H1 (cell line): ENCODE data around the gene NFAT5. TPM values are rescaled to one million over a fixed set of nuclear protein-coding genes. Genes with fewer than 3 reads are reported as not detected.
A peak's percentile ranks its signal among the peaks of the same experiment; 100 is the strongest.

Source experiments
- CTCF ChIA-PET: fragments of 300-600 bp; sonication (Branson Sonifier 250); formaldehyde crosslinking; loops from one replicate; lab custom pipeline; 2021; ENCODE audit not compliant: partially characterized antibody; lab: Charles Lee
- POLR2A ChIA-PET: fragments of 300-600 bp; sonication (Branson Sonifier 250); formaldehyde crosslinking; loops from one replicate; lab custom pipeline; 2021; ENCODE audit warnings: inconsistent platforms; ENCODE audit not compliant: partially characterized antibody; lab: Charles Lee
- DNase-seq, 2 experiments: peaks; one replicate each; pipeline versions ENCODE4 v3.0.0 to v3.0.0-alpha.2; 2010 to 2022; ENCODE audit warnings: low spot score in 2 of 2, low read depth in 1 of 2, mixed read lengths in 1 of 2
- FAIRE-seq: peaks from 2 replicates; lab custom pipeline; 2011; peaks lifted over from hg19 to GRCh38; lab: Jason Lieb, UNC
- H2AFZ ChIP-seq: 2 replicates; pipeline ENCODE4 v1.8.1; 2012; ENCODE audit warnings: low read length, inconsistent platforms
- H2AK5ac ChIP-seq: 2 replicates; pipeline ENCODE4 v1.6.1; 2013; ENCODE audit warnings: low read depth, low read length
- H2BK120ac ChIP-seq: replicated peaks from 2 replicates; pipeline ENCODE3; 2013; ENCODE audit warnings: low read depth, low read length, inconsistent platforms
- H2BK12ac ChIP-seq: 2 replicates; pipeline ENCODE4 v1.6.1; 2013; ENCODE audit warnings: low read depth, low read length
- H2BK15ac ChIP-seq: 2 replicates; pipeline ENCODE4 v1.6.1; 2013; ENCODE audit warnings: low read length
- H2BK20ac ChIP-seq: 2 replicates; pipeline ENCODE4 v1.6.1; 2013; ENCODE audit warnings: low read length
- H2BK5ac ChIP-seq: 2 replicates; pipeline ENCODE4 v1.6.1; 2013; ENCODE audit warnings: low read depth, low read length
- H3K14ac ChIP-seq: 2 replicates; pipeline ENCODE4 v1.6.1; 2013; ENCODE audit warnings: inconsistent platforms; ENCODE audit not compliant: insufficient read length
- H3K18ac ChIP-seq: 2 replicates; pipeline ENCODE4 v1.6.1; 2013; ENCODE audit warnings: low read length; ENCODE audit errors: extremely low read depth
- H3K23ac ChIP-seq: 2 replicates; pipeline ENCODE4 v1.6.1; 2013; ENCODE audit warnings: inconsistent platforms; ENCODE audit not compliant: insufficient read length
- H3K23me2 ChIP-seq: 2 replicates; pipeline ENCODE4 v1.6.1; 2013; ENCODE audit warnings: low read depth, low read length
- H3K27ac ChIP-seq: 2 replicates; pipeline ENCODE4 v1.6.1; 2011; ENCODE audit warnings: low read depth, low read length, inconsistent platforms
- H3K27me3 ChIP-seq, 4 experiments: replicated peaks in 1 of 4; 1 replicate in 1 of 4; 2 replicates in 3 of 4; pipeline versions ENCODE4 v1.6.1 to v1.8.1; 2011 to 2013; ENCODE audit warnings: low read length in 3 of 4, mild to moderate bottlenecking in 3 of 4, inconsistent platforms in 2 of 4, mixed read lengths in 2 of 4, moderate library complexity in 1 of 4; ENCODE audit not compliant: control insufficient read depth in 3 of 4, insufficient read depth in 3 of 4; ENCODE audit errors: extremely low read depth in 1 of 4
- H3K36me3 ChIP-seq, 4 experiments: 2 replicates each; pipeline versions ENCODE4 v1.6.1 to v1.8.1; 2011 to 2013; ENCODE audit warnings: mild to moderate bottlenecking in 4 of 4, low read length in 3 of 4, moderate library complexity in 2 of 4, control low read depth in 1 of 4, inconsistent platforms in 1 of 4; ENCODE audit not compliant: insufficient read depth in 4 of 4, control insufficient read depth in 2 of 4
- H3K4ac ChIP-seq: replicated peaks from 2 replicates; pipeline ENCODE3; 2013; ENCODE audit warnings: low read length, low read depth, mixed read lengths, inconsistent platforms; ENCODE audit not compliant: insufficient read length
- H3K4me1 ChIP-seq, 4 experiments: replicated peaks in 1 of 4; 1 replicate in 1 of 4; 2 replicates in 3 of 4; pipeline versions ENCODE4 v1.6.1 to v1.8.1; 2011 to 2013; ENCODE audit warnings: low read length in 3 of 4, inconsistent platforms in 2 of 4, mixed read lengths in 1 of 4; ENCODE audit not compliant: insufficient read depth in 4 of 4, control insufficient read depth in 3 of 4
- H3K4me2 ChIP-seq, 2 experiments: 2 replicates each; pipeline versions ENCODE4 v1.6.1 to v1.8.1; 2011 to 2013; ENCODE audit warnings: low read depth in 2 of 2, low read length in 2 of 2, control low read depth in 1 of 2, inconsistent platforms in 1 of 2, mild to moderate bottlenecking in 1 of 2; ENCODE audit not compliant: insufficient read depth in 1 of 2
- H3K4me3 ChIP-seq, 4 experiments: fragments of 200-600, 300-600 bp in 1 of 4; sonication (generic), shearing (Covaris generic), sonication (Bioruptor Twin) in 1 of 4; 2 replicates each; pipeline versions ENCODE4 v1.5.1 to v1.8.1; 2011 to 2016; ENCODE audit warnings: low read length in 4 of 4, low read depth in 3 of 4, control low read depth in 2 of 4, inconsistent platforms in 2 of 4, mild to moderate bottlenecking in 2 of 4, mixed read lengths in 1 of 4, moderate library complexity in 1 of 4; ENCODE audit not compliant: insufficient read depth in 2 of 4; ENCODE audit errors: extremely low read depth in 1 of 4
- H3K56ac ChIP-seq: replicated peaks from 2 replicates; pipeline ENCODE3; 2013; ENCODE audit warnings: low read depth, mild to moderate bottlenecking, mixed read lengths, low read length, inconsistent platforms; ENCODE audit not compliant: insufficient read length
- H3K79me1 ChIP-seq: 2 replicates; pipeline ENCODE4 v1.6.1; 2013; ENCODE audit warnings: low read depth, low read length, control low read depth
- H3K79me2 ChIP-seq, 2 experiments: 2 replicates each; pipeline versions ENCODE4 v1.6.1 to v1.8.1; 2012 to 2013; ENCODE audit warnings: low read length in 2 of 2, mild to moderate bottlenecking in 2 of 2, inconsistent platforms in 1 of 2; ENCODE audit not compliant: insufficient read depth in 2 of 2, control insufficient read depth in 1 of 2
- H3K9ac ChIP-seq, 4 experiments: replicated peaks in 1 of 4; 1 replicate in 1 of 4; 2 replicates in 3 of 4; pipeline versions ENCODE4 v1.6.1 to v1.8.1; 2011 to 2013; ENCODE audit warnings: low read depth in 3 of 4, low read length in 3 of 4, control low read depth in 2 of 4, mild to moderate bottlenecking in 2 of 4, moderate library complexity in 2 of 4, inconsistent platforms in 1 of 4; ENCODE audit errors: extremely low read depth in 1 of 4
- H3K9me3 ChIP-seq, 2 experiments: 2 replicates each; pipeline versions ENCODE4 v1.6.1 to v1.8.1; 2012 to 2013; ENCODE audit warnings: mild to moderate bottlenecking in 2 of 2, moderate library complexity in 2 of 2, control low read depth in 1 of 2, inconsistent platforms in 1 of 2, low read depth in 1 of 2, low read length in 1 of 2, mixed read lengths in 1 of 2; ENCODE audit not compliant: insufficient read depth in 2 of 2
- H4K20me1 ChIP-seq, 2 experiments: replicated peaks in 1 of 2; 2 replicates each; pipeline versions ENCODE3 to v1.8.1; 2011 to 2013; ENCODE audit warnings: inconsistent platforms in 2 of 2, low read length in 2 of 2, mild to moderate bottlenecking in 1 of 2; ENCODE audit not compliant: insufficient read depth in 2 of 2, control insufficient read depth in 1 of 2
- H4K5ac ChIP-seq: 2 replicates; pipeline ENCODE4 v1.6.1; 2013; ENCODE audit warnings: low read length, low read depth, mixed read lengths, inconsistent platforms; ENCODE audit not compliant: insufficient read length
- H4K8ac ChIP-seq: 2 replicates; pipeline ENCODE4 v1.8.0; 2013; ENCODE audit warnings: mild to moderate bottlenecking, moderate library complexity, low read length, inconsistent platforms; ENCODE audit not compliant: insufficient read depth; ENCODE audit errors: extremely low read depth
- H4K91ac ChIP-seq: replicated peaks from 2 replicates; pipeline ENCODE3; 2013; ENCODE audit warnings: low read length, mixed read lengths, inconsistent platforms; ENCODE audit not compliant: insufficient read length
- CTBP2 ChIP-seq: IDR thresholded peaks from 2 replicates; pipeline ENCODE4 v1.7.0; 2011; ENCODE audit warnings: borderline replicate concordance, mild to moderate bottlenecking, moderate library complexity, mixed read lengths, low read length; ENCODE audit not compliant: insufficient read depth, insufficient read length
- KDM1A ChIP-seq: fragments of 200-600, 300-600 bp; sonication (generic); IDR thresholded peaks from 2 replicates; pipeline ENCODE4 v1.7.1; 2016; ENCODE audit warnings: mild to moderate bottlenecking, low read length, borderline replicate concordance
- KDM5A ChIP-seq: fragments of 200-600 bp; IDR thresholded peaks from 2 replicates; pipeline ENCODE4 v1.7.1; 2012; ENCODE audit warnings: mild to moderate bottlenecking, low read length, inconsistent platforms, mixed read lengths
- MAFK ChIP-seq: IDR thresholded peaks from 2 replicates; pipeline ENCODE4 v1.6.1; 2012; ENCODE audit warnings: low read depth, mild to moderate bottlenecking, improper control_type of control experiment, low read length
- RAD21 ChIP-seq, 2 experiments: IDR thresholded peaks in 1 of 2; conservative IDR thresholded peaks in 1 of 2; 2 replicates each; pipeline ENCODE4 v1.6.1; 2011; ENCODE audit warnings: low read depth in 2 of 2, low read length in 2 of 2, improper control_type of control experiment in 1 of 2, inconsistent platforms in 1 of 2, mild to moderate bottlenecking in 1 of 2, moderate library complexity in 1 of 2
- RNF2 ChIP-seq: fragments of 200-900, 300-1000 bp; sonication (generic); IDR thresholded peaks from 2 replicates; pipeline ENCODE4 v1.7.1; 2016; ENCODE audit warnings: borderline replicate concordance, low read depth, mild to moderate bottlenecking, antibody characterized with exemption, low read length; ENCODE audit not compliant: poor library complexity, severe bottlenecking; ENCODE audit errors: missing control alignments
- SAP30 ChIP-seq: fragments of 300-600 bp; sonication (generic); IDR thresholded peaks from 2 replicates; pipeline ENCODE4 v1.7.1; 2012; ENCODE audit warnings: low read length, moderate library complexity, mild to moderate bottlenecking, inconsistent platforms; ENCODE audit not compliant: insufficient read depth, insufficient replicate concordance
- SIRT6 ChIP-seq: IDR thresholded peaks from one replicate; pipeline ENCODE4 v1.7.1; 2012; ENCODE audit warnings: low read length, inconsistent platforms
- SIX5 ChIP-seq: IDR thresholded peaks from 2 replicates; pipeline ENCODE4 v1.6.1; 2011; ENCODE audit warnings: mild to moderate bottlenecking, low read depth, low read length
- SP1 ChIP-seq: IDR thresholded peaks from 2 replicates; pipeline ENCODE4 v1.6.1; 2011; ENCODE audit warnings: low read depth, low read length
- SUZ12 ChIP-seq: fragments of 200-600 bp; sonication (generic); IDR thresholded peaks from 2 replicates; pipeline ENCODE4 v1.6.1; 2012; ENCODE audit warnings: mild to moderate bottlenecking, inconsistent platforms, low read length, moderate library complexity, mixed read lengths
- WGBS, 2 experiments: shearing (Covaris generic) in 1 of 2; methylation state at CpG; one replicate each; pipeline versions ENCODE4 v1.1.6 to v1.1.7; 2013 to 2015; ENCODE audit warnings: low lambda C conversion rate in 2 of 2, mixed read lengths in 2 of 2, inconsistent platforms in 1 of 2, low coverage in 1 of 2, missing lambda C conversion rate in 1 of 2; ENCODE audit not compliant: insufficient replicate concordance in 2 of 2, insufficient coverage in 1 of 2, insufficient read length in 1 of 2; ENCODE audit errors: extremely low coverage in 1 of 2, missing lambda C conversion rate in 1 of 2; 5-methylcytosine and 5-hydroxymethylcytosine counted together
- polyA plus RNA-seq, 7 experiments: library from polyadenylated mRNA; depleted of rRNA in 3 of 7; stranded (reverse) in 5 of 7; unstranded in 2 of 7; fragments of >200 nt in 5 of 7; fragments of 200-250 nt in 2 of 7; gene quantifications; 1 replicate in 5 of 7; 2 replicates in 1 of 7; 4 replicates in 1 of 7; pipeline versions ENCODE4 v1.2.1 to v1.2.3, GENCODE V29; 2011 to 2013; ENCODE audit warnings: missing spikeins in 2 of 7, mixed read lengths in 2 of 7
- total RNA-seq: library from RNA; stranded (reverse); fragmentation: NEBNext Ultra II Directional; extraction: Animal tissue kit (Norgen Biotek cat#: 25700); gene quantifications from 2 replicates; pipeline ENCODE4 v1.2.1, GENCODE V29; 2021
- TF ChIP-seq, protein P1 (sequence below): IDR thresholded peaks from 2 replicates; pipeline ENCODE4 v1.6.1; 2012; ENCODE audit warnings: inconsistent platforms

Gene NFAT5
- total and polyA plus RNA-seq, 2 of the 8 experiments (the other 6 are each of a cell fraction or from before 2014, with no cell fraction given), result 8.9 to 29.0 TPM

DNA sequence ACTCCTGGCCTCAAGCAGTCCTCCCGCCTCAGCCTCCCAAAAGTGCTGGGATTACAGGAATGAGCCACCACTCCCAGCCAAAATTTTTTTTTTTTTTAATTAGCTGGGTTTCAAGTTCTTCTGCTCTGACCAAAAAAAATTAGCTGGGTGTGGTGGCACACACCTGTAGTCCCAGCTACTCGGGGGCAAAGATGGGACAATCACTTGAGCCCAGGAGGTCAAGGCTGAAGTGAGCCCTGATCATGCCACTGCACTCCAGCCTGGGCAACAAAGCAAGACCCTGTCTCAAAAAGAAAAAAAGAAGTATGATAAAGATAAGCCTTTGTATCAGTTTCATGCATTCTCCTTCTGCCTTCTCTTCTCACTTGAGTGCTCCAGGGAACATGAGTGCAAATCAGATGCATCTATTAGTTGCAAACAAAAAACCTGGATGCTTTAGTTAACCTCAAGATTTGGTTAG lies 158.7 kb downstream of the NFAT5 start:
- H3K4me2 ChIP-seq, result peak overlapping the region in 1 of 2 experiments; percentile 86; a peak in 1 of 4 replicates
- CTCF ChIA-PET, result interaction anchor here (0.6 to 13.1 kb wide), 6 partner anchors 11 to 852 kb away, joined by 3 to 88 read pairs (median 3); partner anchors contain the start of gene NOB1
- no peak overlapping the region for H2BK120ac ChIP-seq
- DNase-seq, result no peak
- H4K20me1 ChIP-seq, result no peaks in the 10 kb centered on the region
- H3K9me3 ChIP-seq, result no peaks in the 10 kb centered on the region
- no peak overlapping the region for H2AFZ ChIP-seq
- no peak overlapping the region for H4K8ac ChIP-seq
- H3K36me3 ChIP-seq, result no peaks in the 10 kb centered on the region
- H3K27ac ChIP-seq, result no peak overlapping the region
- WGBS, 2 experiments, result 97% methylated on average over 2 of the region's 2 CpGs; no CpG with 5 or more reads in 1 of the 2 experiments
- H2BK5ac ChIP-seq, result no peak overlapping the region
- POLR2A ChIA-PET, result interaction anchor here (0.5 to 9.9 kb wide), 8 partner anchors 11 to 743 kb away, joined by 3 to 83 read pairs (median 14); partner anchors contain the start of genes NOB1 and WWP2
- H3K56ac ChIP-seq, result no peak overlapping the region
- no peak overlapping the region for H2BK15ac ChIP-seq
- no peak overlapping the region for H2BK12ac ChIP-seq
- FAIRE-seq, result no peak
- no peak overlapping the region for H3K4ac ChIP-seq
- no peak overlapping the region for H3K23ac ChIP-seq
- H3K18ac ChIP-seq, result no peak overlapping the region
- no peaks in the 10 kb centered on the region for H3K79me2 ChIP-seq
- H3K79me1 ChIP-seq, result 0 out of 2 replicates have a peak, but pooled peaks cover 2% of the 10 kb centered on the region
- no peak overlapping the region for H2AK5ac ChIP-seq
- no peak overlapping the region for H2BK20ac ChIP-seq
- H4K91ac ChIP-seq, result no peak overlapping the region
- no peak overlapping the region for H4K5ac ChIP-seq
- H3K4me1 ChIP-seq, result peaks cover 3 to 7% (median 6%) of the 10 kb centered on the region in 4 experiments; a peak in 6 of 7 replicates
- H3K27me3 ChIP-seq, result no peaks in the 10 kb centered on the region
- H3K14ac ChIP-seq, result no peak overlapping the region
- H3K4me3 ChIP-seq, result no peak overlapping the region
- H3K9ac ChIP-seq, result no peak overlapping the region
- peaks cover 8% of the 10 kb centered on the region; the same call in 1 of the 2 replicates for H3K23me2 ChIP-seq
- TF ChIP-seq SAP30 (no peak), SP1 (no peak), RNF2 (no peak), SIX5 (no peak), SIRT6 (no peak), KDM1A (no peak), KDM5A (no peak), SUZ12 (no peak), MAFK (no peak), RAD21 (IDR thresholded peaks at IDR 0.05 in 1 of 2, conservative IDR thresholded peaks at IDR 0.05 in 1 of 2; ENCODE audit: low read depth in 2 of 2, low read length in 2 of 2) (no peak), CTBP2 (no peak)
- TF ChIP-seq, protein P1, sequence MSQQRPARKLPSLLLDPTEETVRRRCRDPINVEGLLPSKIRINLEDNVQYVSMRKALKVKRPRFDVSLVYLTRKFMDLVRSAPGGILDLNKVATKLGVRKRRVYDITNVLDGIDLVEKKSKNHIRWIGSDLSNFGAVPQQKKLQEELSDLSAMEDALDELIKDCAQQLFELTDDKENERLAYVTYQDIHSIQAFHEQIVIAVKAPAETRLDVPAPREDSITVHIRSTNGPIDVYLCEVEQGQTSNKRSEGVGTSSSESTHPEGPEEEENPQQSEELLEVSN, result no peak
